GM23248 (cell line): ENCODE data around the gene XPO6.

Experiments
- EZH2 ChIP-seq: fragments of 200-600 bp; sonication (generic); IDR thresholded peaks from 2 replicates; pipeline ENCODE4 v1.6.1; 2018; ENCODE audit warnings: antibody characterized with exemption, mild to moderate bottlenecking; ENCODE audit not compliant: insufficient read depth, poor library complexity, severe bottlenecking
- EZH2phosphoT487 ChIP-seq: fragments of 200-600 bp; sonication (generic); IDR thresholded peaks from 2 replicates; pipeline ENCODE4 v1.6.1; 2018; ENCODE audit warnings: antibody characterized with exemption, moderate library complexity, mild to moderate bottlenecking, low read depth; ENCODE audit not compliant: insufficient read depth

- TF ChIP-seq EZH2, result no peak
- TF ChIP-seq EZH2phosphoT487, result no peak
Observed at GRCh38 chr16:28259091-28259780, 47.5 kb upstream of the XPO6 start.
